Mesendoderm (in vitro differentiated cells): ENCODE results near the gene CYP2A7.
"Not testable (repeated sequence)": the region's sequence is repeated elsewhere in the genome, so short reads cannot be mapped to it uniquely, and the experiment has no call there.

ENCODE experiments used
- DNase-seq: peaks from one replicate; pipeline ENCODE4 v3.0.0; 2013
- H2AK5ac ChIP-seq: 2 replicates; pipeline ENCODE4 v1.6.1; 2013; ENCODE audit warnings: low read length, inconsistent platforms
- H2BK120ac ChIP-seq: 2 replicates; pipeline ENCODE4 v1.6.1; 2013; ENCODE audit warnings: low read depth, mild to moderate bottlenecking, low read length, moderate library complexity, mixed read lengths
- H2BK15ac ChIP-seq: replicated peaks from 2 replicates; pipeline ENCODE4 v1.6.1; 2013; ENCODE audit warnings: low read depth, mild to moderate bottlenecking, moderate library complexity
- H2BK5ac ChIP-seq: 2 replicates; pipeline ENCODE4 v1.6.1; 2013; ENCODE audit warnings: low read length, inconsistent platforms
- H3K18ac ChIP-seq: 2 replicates; pipeline ENCODE4 v1.6.1; 2013; ENCODE audit warnings: mild to moderate bottlenecking, low read length, mixed read lengths
- H3K23ac ChIP-seq: one replicate; pipeline ENCODE4 v1.6.1; 2013; ENCODE audit warnings: low read length
- H3K27ac ChIP-seq: 2 replicates; pipeline ENCODE4 v1.5.1; 2013; ENCODE audit warnings: low read depth, mild to moderate bottlenecking, inconsistent platforms, low read length, moderate library complexity
- H3K27me3 ChIP-seq: 2 replicates; pipeline ENCODE4 v1.6.1; 2013; ENCODE audit warnings: low read length, control low read depth, mild to moderate bottlenecking, inconsistent platforms; ENCODE audit not compliant: insufficient read depth, poor library complexity
- H3K36me3 ChIP-seq: 2 replicates; pipeline ENCODE4 v1.6.1; 2013; ENCODE audit warnings: low read length, inconsistent platforms; ENCODE audit not compliant: control insufficient read depth, insufficient read depth
- H3K4ac ChIP-seq: one replicate; pipeline ENCODE4 v1.6.1; 2013; ENCODE audit warnings: low read depth, mild to moderate bottlenecking, low read length, moderate library complexity
- H3K4me1 ChIP-seq: 2 replicates; pipeline ENCODE4 v1.6.1; 2013; ENCODE audit warnings: low read depth, low read length, inconsistent platforms; ENCODE audit not compliant: control insufficient read depth
- H3K4me2 ChIP-seq: 2 replicates; pipeline ENCODE4 v1.6.1; 2013; ENCODE audit warnings: low read length
- H3K4me3 ChIP-seq: 2 replicates; pipeline ENCODE4 v1.5.1; 2013; ENCODE audit warnings: mild to moderate bottlenecking, low read length
- H3K56ac ChIP-seq: one replicate; pipeline ENCODE4 v1.6.1; 2013; ENCODE audit warnings: low read length
- H3K79me1 ChIP-seq: 2 replicates; pipeline ENCODE4 v1.6.1; 2013; ENCODE audit warnings: low read length, inconsistent platforms
- H3K79me2 ChIP-seq: 2 replicates; pipeline ENCODE4 v1.6.1; 2013; ENCODE audit warnings: mild to moderate bottlenecking, low read length; ENCODE audit not compliant: control insufficient read depth, insufficient read depth
- H3K9ac ChIP-seq: 2 replicates; pipeline ENCODE4 v1.6.1; 2013; ENCODE audit warnings: low read length, inconsistent platforms
- H4K5ac ChIP-seq: one replicate; pipeline ENCODE4 v1.6.1; 2013; ENCODE audit warnings: low read length
- H4K8ac ChIP-seq: one replicate; pipeline ENCODE4 v1.6.1; 2013; ENCODE audit warnings: low read depth, mild to moderate bottlenecking, control low read depth, low read length, moderate library complexity
- WGBS: extraction: QIAGEN DNeasy Blood & Tissue Kit; methylation state at CpG from one replicate; pipeline ENCODE4 v1.1.7; 2013; ENCODE audit warnings: low lambda C conversion rate, missing lambda C conversion rate; ENCODE audit not compliant: insufficient coverage; ENCODE audit errors: extremely low coverage; 5-methylcytosine and 5-hydroxymethylcytosine counted together

Gene CYP2A7

DNA sequence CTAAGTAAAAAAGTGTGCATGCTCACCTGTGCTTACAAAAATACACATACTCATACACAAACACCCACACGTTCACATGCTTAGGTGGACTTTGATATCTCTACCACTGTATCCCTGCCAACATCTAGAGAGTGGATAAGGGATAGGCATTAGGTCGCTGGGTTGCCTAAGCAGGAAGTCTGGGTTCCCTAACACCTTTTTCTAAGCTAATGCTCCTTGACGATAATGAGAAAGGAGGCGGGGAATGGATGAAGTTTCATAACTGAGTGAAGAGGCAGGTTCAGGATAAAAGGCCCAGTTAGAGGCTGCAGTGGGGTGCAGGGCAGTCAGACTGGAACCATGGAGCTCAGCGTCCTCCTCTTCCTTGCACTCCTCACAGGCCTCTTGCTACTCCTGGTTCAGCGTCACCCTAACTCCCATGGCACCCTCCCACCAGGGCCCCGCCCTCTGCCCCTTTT, 41.9 kb upstream of the CYP2A7 start:
- no peaks in the 10 kb centered on the region for H3K79me2 ChIP-seq
- no peak overlapping the region for H3K18ac ChIP-seq
- H3K4me3 ChIP-seq, result no peak overlapping the region
- H4K8ac ChIP-seq, result no peak overlapping the region
- H2BK5ac ChIP-seq, result no peak overlapping the region
- H3K27me3 ChIP-seq, result no peaks in the 10 kb centered on the region
- no peak overlapping the region for H2BK15ac ChIP-seq
- no peak overlapping the region for H3K4ac ChIP-seq
- no peak overlapping the region for H3K56ac ChIP-seq
- H3K79me1 ChIP-seq, result no peaks in the 10 kb centered on the region
- no peak overlapping the region for H3K4me2 ChIP-seq
- no peak overlapping the region for H2BK120ac ChIP-seq
- peaks cover 17% of the 10 kb centered on the region for H3K4me1 ChIP-seq
- DNase-seq, result peak; percentile 14
- no peak overlapping the region for H4K5ac ChIP-seq
- H2AK5ac ChIP-seq, result no peak overlapping the region
- no peak overlapping the region for H3K23ac ChIP-seq
- H3K27ac ChIP-seq, result no peak overlapping the region
- WGBS, result no CpG with 5 or more reads among the region's 7 CpGs
- H3K9ac ChIP-seq, result no peak overlapping the region
- H3K36me3 ChIP-seq, result no peaks in the 10 kb centered on the region

GRCh38 chr19:40922237-40923160, 40.5 kb upstream of the CYP2A7 start:
- not testable (repeated sequence) for H3K4me2 ChIP-seq, H4K5ac ChIP-seq, H3K9ac ChIP-seq, H3K23ac ChIP-seq, H3K4me3 ChIP-seq, H4K8ac ChIP-seq, H3K4ac ChIP-seq, H3K79me2 ChIP-seq, H3K79me1 ChIP-seq, H3K27me3 ChIP-seq, H3K36me3 ChIP-seq
- Histone ChIP-seq H2BK120ac (peak overlapping the region; percentile 46), H2BK15ac (peak overlapping the region; percentile 21), H3K56ac (peak overlapping the region; percentile 73), H3K4me1 (peaks cover 17% of the 10 kb centered on the region), H3K27ac (peak overlapping the region; percentile 66), H2AK5ac (peak overlapping the region; percentile 43), H3K18ac (peak overlapping the region; percentile 51), H2BK5ac (peak overlapping the region; percentile 73)
- peak; percentile 87 for DNase-seq
- WGBS, result no CpG with 5 or more reads among the region's 11 CpGs

- no peak overlapping the region for H4K8ac ChIP-seq
- H3K4me1 ChIP-seq, result peaks cover 13% of the 10 kb centered on the region
- no peak overlapping the region for H2BK15ac ChIP-seq
- no peak overlapping the region for H3K9ac ChIP-seq
- H3K4ac ChIP-seq, result peak overlapping the region; percentile 58
- H3K23ac ChIP-seq, result no peak overlapping the region
- H2BK120ac ChIP-seq, result no peak overlapping the region
- H2AK5ac ChIP-seq, result no peak overlapping the region
- peak overlapping the region; percentile 51 for H3K18ac ChIP-seq
- H3K79me2 ChIP-seq, result no peaks in the 10 kb centered on the region
- H3K36me3 ChIP-seq, result no peaks in the 10 kb centered on the region
- H4K5ac ChIP-seq, result peak overlapping the region; percentile 56
- whole genome bisulfite sequencing, result no CpG with 5 or more reads among the region's 9 CpGs
- no peak overlapping the region for H3K4me3 ChIP-seq
- no peaks in the 10 kb centered on the region for H3K79me1 ChIP-seq
- peak overlapping the region; percentile 66 for H3K27ac ChIP-seq
- peak overlapping the region; percentile 67 for H3K56ac ChIP-seq
- H2BK5ac ChIP-seq, result peak overlapping the region; percentile 57
- DNase-seq, result peak; percentile 77
- H3K27me3 ChIP-seq, result no peaks in the 10 kb centered on the region
- no peak overlapping the region for H3K4me2 ChIP-seq
Measured at GRCh38 chr19:40921005-40921897, 39.2 kb upstream of the CYP2A7 start.

DNA sequence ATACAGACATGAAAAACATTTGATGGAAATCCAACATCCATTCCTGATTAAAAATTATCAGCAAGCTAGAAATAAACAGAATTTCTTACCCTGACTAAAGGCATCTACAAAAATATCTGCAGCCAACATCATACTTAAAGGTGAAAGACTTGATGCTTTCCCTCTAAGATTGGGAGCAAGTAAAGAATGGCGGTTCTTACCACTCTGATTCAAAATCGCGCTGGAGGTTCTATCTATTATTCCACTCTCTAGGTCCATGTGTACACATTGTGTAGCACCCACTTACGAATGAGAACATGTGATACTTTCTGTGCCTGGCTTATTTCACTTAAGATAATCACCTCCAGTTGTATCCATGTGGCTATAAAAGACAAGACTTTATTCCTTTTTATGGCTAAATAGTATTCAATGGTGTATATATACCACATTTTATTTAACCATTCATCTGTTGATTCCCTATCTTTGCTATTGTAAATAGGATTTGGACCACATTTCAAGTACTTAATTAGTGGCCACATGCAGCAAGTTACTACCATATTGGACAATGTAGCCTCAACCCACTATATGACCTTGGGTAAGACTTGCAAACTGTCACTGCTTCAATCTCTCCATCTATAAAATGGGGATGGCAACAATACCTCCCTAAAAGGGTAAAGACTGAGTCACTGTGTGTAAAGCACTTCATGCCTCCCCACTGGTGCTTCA, 38.4 kb upstream of the CYP2A7 start:
- Histone ChIP-seq H4K5ac (peak overlapping the region; percentile 56), H3K23ac (no peak overlapping the region), H2BK120ac (no peak overlapping the region), H3K4me1 (peaks cover 13% of the 10 kb centered on the region), H3K36me3 (no peaks in the 10 kb centered on the region), H3K9ac (no peak overlapping the region), H3K56ac (peak overlapping the region; percentile 67), H2BK5ac (peak overlapping the region; percentile 55), H3K4me2 (no peak overlapping the region), H3K27me3 (no peaks in the 10 kb centered on the region), H3K4me3 (no peak overlapping the region), H3K79me2 (no peaks in the 10 kb centered on the region), H2AK5ac (no peak overlapping the region), H3K79me1 (no peaks in the 10 kb centered on the region), H2BK15ac (no peak overlapping the region), H4K8ac (no peak overlapping the region), H3K18ac (peak overlapping the region; percentile 46), H3K27ac (peak overlapping the region; percentile 29), H3K4ac (no peak overlapping the region)
- WGBS, result no CpG with 5 or more reads among the region's 4 CpGs
- no peak for DNase-seq

DNA sequence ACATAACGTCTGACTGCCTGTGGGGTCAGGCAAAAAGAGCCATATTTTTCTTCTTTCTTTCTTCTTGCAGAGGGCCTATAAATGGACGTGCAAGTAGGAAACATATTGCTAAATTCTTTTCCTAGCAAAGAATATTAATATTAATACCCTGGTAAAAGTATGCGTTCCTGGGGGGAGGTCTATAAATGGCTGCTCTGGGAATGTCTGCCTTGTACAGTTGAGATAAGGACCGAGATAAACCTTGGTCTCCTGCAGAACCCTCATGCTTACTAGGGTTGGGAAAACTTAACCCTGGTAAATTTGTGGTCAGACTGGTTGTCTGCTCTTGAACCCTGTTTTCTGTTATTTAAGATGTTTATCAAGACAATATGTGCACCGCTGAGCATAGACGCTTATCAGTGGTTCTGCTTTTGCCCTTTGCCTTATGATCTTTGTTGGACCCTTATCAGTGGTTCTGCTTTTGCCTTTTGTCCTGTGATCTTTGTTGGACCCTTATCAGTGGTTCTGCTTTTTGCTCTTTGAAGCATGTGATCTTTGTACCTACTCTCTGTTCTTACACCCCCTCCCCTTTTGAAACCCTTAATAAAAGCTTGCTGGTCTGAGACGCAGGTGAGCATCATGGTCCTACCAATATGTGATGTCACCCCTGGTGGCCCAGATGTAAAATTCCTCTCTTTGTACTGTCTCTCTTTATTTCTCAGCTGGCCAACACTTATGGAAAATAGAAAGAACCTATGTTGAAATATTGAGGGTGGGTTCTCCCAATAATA, 37.7 kb upstream of the CYP2A7 start:
- H4K8ac ChIP-seq, H3K9ac ChIP-seq, H3K27ac ChIP-seq, H3K18ac ChIP-seq, H3K4me3 ChIP-seq, H3K79me1 ChIP-seq, H3K27me3 ChIP-seq, H3K23ac ChIP-seq, H3K79me2 ChIP-seq, H4K5ac ChIP-seq, H2BK15ac ChIP-seq, H3K36me3 ChIP-seq, H2BK5ac ChIP-seq, H3K56ac ChIP-seq, H3K4me2 ChIP-seq, H3K4ac ChIP-seq, H2AK5ac ChIP-seq, H2BK120ac ChIP-seq: not testable (repeated sequence)
- H3K4me1 ChIP-seq, result peaks cover 13% of the 10 kb centered on the region
- WGBS, result no CpG with 5 or more reads among the region's 7 CpGs
- DNase-seq, result peak; percentile 22
